Suprapubic skin (tissue), 3 donors: ENCODE results near the gene CCDC9B.

ENCODE experiments used
- CTCF ChIP-seq, 2 donors: fragments of 200-600 bp in 1 of 2; fragments of 450-650 bp in 1 of 2; sonication (generic) in 1 of 2; IDR thresholded peaks; one replicate each; pipeline ENCODE4 v1.5.1; 2016 to 2019; ENCODE audit warnings: antibody characterized with exemption in 2 of 2, mild to moderate bottlenecking in 1 of 2, moderate library complexity in 1 of 2
- POLR2AphosphoS5 ChIP-seq, 3 donors: sonication (generic); formaldehyde crosslinking; IDR thresholded peaks; one replicate each; pipeline ENCODE4 v1.6.1; 2017; ENCODE audit warnings: antibody characterized with exemption in 3 of 3

GRCh38 chr15:40320931-40321371, 19.8 kb downstream of the CCDC9B start:
- TF ChIP-seq CTCF (IDR thresholded peaks at IDR 0.05) (peak; percentile 77 to 82), POLR2AphosphoS5 (IDR thresholded peaks at IDR 0.05) (no peak)
